Sigmoid colon (tissue), 4 donors: ENCODE measurements around the gene ESYT2.

Source experiments
- POLR2AphosphoS5 ChIP-seq, 4 donors: sonication (generic); formaldehyde crosslinking; IDR thresholded peaks; one replicate each; pipeline ENCODE4 v1.6.1; 2017; ENCODE audit warnings: antibody characterized with exemption in 4 of 4
- TF ChIP-seq, protein P1 (sequence below), 4 experiments: fragments of 450-650 bp in 3 of 4; fragments of 200-600 bp in 1 of 4; IDR thresholded peaks; one replicate each; pipeline ENCODE4 v1.5.1; 2016 to 2019; ENCODE audit warnings: antibody characterized with exemption in 4 of 4, mild to moderate bottlenecking in 3 of 4, moderate library complexity in 2 of 4

GRCh38 chr7:158829342-158830210, at the start of gene ESYT2:
- peak; percentile 98 to 99 (median 99) for TF ChIP-seq POLR2AphosphoS5 (IDR thresholded peaks at IDR 0.05)
- TF ChIP-seq, protein P1, sequence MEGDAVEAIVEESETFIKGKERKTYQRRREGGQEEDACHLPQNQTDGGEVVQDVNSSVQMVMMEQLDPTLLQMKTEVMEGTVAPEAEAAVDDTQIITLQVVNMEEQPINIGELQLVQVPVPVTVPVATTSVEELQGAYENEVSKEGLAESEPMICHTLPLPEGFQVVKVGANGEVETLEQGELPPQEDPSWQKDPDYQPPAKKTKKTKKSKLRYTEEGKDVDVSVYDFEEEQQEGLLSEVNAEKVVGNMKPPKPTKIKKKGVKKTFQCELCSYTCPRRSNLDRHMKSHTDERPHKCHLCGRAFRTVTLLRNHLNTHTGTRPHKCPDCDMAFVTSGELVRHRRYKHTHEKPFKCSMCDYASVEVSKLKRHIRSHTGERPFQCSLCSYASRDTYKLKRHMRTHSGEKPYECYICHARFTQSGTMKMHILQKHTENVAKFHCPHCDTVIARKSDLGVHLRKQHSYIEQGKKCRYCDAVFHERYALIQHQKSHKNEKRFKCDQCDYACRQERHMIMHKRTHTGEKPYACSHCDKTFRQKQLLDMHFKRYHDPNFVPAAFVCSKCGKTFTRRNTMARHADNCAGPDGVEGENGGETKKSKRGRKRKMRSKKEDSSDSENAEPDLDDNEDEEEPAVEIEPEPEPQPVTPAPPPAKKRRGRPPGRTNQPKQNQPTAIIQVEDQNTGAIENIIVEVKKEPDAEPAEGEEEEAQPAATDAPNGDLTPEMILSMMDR (IDR thresholded peaks at IDR 0.05): no peak
